GM12873 (cell line): ENCODE measurements around the gene GCKR.

Experiments used
- TF ChIP-seq, protein P1 (sequence below): IDR thresholded peaks from 2 replicates; pipeline ENCODE4 v1.5.1; 2012; ENCODE audit warnings: low read depth, mild to moderate bottlenecking, moderate library complexity, low read length, control low read depth; ENCODE audit not compliant: insufficient read depth; ENCODE audit errors: missing control alignments

GCKR gene

DNA sequence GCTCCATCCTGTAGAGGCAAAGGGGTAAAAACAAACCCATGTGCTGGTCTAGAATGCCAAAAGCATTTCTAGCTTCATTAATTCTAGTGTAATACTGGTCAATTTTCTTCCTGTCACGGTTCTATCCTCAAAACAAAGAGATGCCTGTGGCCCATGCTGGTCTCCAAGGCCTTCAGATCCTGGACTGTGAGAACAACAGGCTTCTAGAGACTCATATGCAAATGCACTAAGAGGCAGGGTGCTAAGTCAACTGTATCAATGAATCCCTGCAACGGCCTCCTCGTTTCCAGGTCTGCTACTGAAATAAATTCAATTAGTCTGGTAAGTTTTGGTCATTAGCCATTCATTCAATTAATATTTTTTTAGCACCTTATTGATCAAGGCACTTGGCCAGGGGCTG, 11.1 kb upstream of the GCKR start:
- TF ChIP-seq, protein P1, sequence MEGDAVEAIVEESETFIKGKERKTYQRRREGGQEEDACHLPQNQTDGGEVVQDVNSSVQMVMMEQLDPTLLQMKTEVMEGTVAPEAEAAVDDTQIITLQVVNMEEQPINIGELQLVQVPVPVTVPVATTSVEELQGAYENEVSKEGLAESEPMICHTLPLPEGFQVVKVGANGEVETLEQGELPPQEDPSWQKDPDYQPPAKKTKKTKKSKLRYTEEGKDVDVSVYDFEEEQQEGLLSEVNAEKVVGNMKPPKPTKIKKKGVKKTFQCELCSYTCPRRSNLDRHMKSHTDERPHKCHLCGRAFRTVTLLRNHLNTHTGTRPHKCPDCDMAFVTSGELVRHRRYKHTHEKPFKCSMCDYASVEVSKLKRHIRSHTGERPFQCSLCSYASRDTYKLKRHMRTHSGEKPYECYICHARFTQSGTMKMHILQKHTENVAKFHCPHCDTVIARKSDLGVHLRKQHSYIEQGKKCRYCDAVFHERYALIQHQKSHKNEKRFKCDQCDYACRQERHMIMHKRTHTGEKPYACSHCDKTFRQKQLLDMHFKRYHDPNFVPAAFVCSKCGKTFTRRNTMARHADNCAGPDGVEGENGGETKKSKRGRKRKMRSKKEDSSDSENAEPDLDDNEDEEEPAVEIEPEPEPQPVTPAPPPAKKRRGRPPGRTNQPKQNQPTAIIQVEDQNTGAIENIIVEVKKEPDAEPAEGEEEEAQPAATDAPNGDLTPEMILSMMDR, result no peak

DNA sequence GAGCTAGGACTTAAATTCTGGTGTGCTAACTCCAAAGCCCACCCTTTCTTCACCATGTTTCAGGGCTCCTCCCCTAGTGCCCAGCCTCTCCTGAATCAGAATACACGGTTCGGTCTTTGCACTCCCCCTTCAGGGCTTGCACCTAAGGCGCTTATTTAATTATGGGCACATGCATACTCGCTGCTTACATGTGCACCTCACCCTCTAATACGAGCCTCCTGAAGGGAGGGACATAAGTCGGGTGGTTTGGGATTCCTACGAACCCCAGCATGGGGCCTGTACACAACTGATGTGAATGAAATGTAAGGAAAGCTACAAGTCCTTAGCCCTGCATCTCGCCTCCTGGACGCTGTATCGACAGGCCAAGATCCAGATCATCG, 7.5 kb upstream of the GCKR start:
- TF ChIP-seq, protein P1, result peak; percentile 14

GRCh38 chr2:27489498-27490397, 6.9 kb upstream of the GCKR start, which contains the start of gene IFT172:
IFT172 (minus strand) TSS chr2:27489743; CDS start chr2:27489653, 90 bp downstream.
- TF ChIP-seq, protein P1, result no peak

DNA sequence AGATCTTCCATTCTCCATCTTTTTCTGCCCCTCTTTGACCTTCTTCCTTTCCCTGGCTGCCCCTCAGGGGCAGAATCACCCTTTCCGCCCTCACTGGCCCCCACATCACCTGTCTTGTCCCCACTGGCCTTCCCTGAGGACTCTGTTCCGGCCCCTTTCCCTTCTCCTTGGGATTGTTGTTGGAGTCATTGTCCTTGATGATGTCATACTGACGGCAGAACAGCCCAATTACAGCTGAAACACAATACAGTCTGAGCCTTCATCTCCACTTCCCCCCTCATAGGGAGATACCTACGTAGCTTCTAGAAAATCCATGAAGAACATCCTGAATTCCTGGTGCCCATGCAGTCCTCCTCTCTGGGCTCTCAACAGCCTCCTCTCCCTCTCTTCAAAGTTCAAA, 4.1 kb upstream of the GCKR start:
- TF ChIP-seq, protein P1, result no peak

GRCh38 chr2:27493948-27494283, 2.7 kb upstream of the GCKR start:
- TF ChIP-seq, protein P1, result no peak

DNA sequence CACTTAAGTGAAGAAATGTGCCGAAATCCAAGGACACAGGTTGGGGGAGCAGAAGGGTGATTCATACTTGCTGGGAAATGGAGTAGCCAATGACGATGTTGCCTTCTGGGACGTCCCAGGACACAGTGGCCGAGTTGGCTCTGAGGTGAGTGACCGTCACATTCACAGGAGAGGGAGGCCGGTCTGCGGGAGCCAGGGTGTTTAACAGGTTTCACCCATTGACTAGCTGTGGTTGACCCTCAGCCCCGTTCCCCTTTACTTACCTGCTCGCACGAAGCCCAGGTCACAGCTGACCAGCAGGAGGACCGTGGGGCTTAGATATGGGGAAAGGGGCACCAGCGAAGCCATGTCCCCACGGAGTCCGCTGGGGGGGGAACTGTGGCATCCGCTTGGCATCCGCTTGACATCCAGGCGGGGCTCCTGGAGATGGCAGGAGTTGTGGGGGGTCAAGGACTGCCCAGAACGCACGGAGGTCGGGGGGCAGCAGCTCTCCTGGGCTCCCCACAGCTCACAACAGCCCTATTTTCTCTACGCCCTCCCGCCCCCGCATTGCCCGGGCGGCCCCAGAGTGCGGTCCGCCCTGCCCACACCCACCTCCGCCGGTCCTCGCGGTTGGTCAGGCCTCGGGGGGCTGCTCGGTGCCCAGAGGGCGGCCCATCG, 2.2 kb upstream of the GCKR start:
- TF ChIP-seq, protein P1, result no peak

DNA sequence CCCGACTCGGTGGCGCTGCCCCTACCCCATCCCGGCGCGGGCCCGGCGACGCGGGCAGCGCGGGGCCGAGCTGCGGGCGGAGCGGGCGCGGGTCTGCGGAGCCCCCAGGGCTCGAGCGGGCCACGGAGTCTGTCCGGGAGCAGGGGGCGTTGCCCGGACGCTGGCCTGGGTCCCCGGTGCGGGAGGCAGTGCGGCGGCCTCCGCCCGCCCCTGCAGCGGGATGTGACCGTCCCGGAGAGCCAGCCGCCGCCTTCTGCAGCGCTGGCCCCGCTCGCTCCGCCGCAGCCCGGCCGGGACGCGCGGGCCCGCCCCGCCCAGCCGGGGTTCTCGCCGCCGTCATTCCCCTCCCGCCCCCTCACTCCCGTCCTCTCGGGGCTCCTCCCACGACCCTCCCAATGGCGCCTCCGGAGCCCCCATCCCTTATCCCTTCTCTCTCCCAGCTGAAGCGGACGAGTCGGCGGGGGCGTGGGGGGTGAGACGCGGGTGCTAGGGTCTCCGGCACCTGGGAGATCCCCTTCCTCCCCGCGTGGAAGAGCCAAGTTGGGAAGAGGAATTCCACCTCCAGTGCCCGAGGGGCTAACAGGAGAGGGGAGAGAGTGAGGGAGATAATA, 1.6 kb upstream of the GCKR start, which contains the start of gene FNDC4:
Gene FNDC4 (minus strand): TSS at position 257 of the 611 bp plus-strand sequence. CDS start 521 bp downstream, outside the sequence.
- TF ChIP-seq, protein P1, result no peak
